HuH-7 (cell line): Measurements from ENCODE around the gene EEF1AKMT4.
A peak's percentile ranks its signal among the peaks of the same experiment; 100 is the strongest.
"Not testable (repeated sequence)": the region's sequence is repeated elsewhere in the genome, so short reads cannot be mapped to it uniquely, and the experiment has no call there.

ENCODE experiments used
- DNase-seq: peaks from one replicate; pipeline ENCODE4 v3.0.0; 2011; ENCODE audit warnings: low spot score

Gene EEF1AKMT4

DNA sequence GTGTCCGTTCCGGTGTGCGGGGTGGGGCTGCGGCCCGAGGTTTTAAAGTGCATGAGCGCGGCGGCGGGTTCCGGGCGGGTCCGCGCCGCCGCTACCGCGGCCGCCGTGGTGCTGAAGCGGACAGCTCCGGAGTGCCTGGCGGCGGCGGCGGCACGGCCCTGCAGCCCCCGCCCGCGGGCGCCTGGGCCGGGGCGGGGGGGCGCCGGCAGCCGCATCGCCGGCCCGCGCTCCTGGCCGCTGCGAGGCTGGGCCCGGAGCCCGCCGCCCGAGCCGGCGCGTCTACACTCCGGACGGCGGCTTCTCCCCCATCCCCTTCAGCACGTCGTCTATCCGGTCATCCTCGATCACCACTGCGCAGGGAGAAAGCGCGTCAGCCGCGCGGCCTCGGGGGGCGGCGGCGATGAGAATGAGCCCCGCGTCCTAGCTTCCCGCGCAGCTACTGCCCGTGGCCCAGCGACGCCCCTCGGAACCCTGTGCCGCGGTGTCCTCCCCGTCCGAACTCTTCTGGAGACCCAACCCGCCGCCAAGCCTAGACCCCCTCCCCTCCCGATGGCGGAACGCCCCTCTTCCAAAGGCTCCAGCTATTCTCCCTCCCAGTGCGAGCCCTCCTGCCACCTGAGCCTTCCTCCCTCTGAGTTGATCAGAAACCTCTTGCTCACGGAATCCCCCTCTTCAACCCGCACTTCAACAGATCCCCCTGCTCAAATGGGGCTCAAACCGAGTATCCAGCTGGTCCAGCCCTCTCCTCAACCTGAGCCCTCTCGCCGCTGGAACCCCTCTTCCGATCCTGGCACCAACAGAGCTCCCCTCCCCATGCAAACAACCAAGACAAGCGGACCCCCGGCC is 10.6 kb downstream of the EEF1AKMT4 start:
- peak; percentile 64 for DNase-seq

GRCh38 chr3:184260724-184261269 is 11.3 kb downstream of the EEF1AKMT4 start:
- no peak for DNase-seq

DNA sequence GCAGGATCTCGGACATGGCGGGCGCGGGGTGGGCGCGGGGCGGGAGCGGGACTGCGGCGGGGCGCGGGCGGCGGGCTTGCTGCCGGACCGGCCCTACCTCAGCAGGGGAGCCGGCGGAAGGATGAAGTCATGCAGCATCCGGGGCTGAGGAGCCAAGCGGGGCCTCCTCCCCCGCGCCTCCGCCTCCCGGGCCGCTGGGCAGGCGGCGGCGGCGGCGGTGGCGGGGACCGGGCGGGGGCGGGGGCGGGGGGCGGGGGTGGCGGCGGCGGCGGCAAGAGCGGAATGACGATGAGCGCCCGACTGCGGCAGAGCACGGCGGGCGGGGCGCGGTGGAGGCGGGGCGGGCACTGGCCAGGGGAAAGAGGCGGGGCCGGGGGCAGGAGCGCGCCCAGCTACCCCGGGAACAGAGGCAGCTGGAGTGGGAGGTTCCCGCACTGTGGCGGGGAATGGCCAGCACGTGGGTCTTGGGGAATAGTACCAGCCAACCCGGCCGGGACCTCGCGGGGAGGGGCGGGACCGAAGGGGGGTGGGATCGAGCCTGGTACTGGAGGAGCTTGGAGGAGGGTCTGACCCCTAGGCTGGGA is 11.9 kb downstream of the EEF1AKMT4 start, which contains the start of gene CAMK2N2:
CAMK2N2 (minus strand) TSS at position 284 of the 584 bp plus-strand sequence; CDS start at position 16, 268 bp downstream.
- peak; percentile 97 for DNase-seq

DNA sequence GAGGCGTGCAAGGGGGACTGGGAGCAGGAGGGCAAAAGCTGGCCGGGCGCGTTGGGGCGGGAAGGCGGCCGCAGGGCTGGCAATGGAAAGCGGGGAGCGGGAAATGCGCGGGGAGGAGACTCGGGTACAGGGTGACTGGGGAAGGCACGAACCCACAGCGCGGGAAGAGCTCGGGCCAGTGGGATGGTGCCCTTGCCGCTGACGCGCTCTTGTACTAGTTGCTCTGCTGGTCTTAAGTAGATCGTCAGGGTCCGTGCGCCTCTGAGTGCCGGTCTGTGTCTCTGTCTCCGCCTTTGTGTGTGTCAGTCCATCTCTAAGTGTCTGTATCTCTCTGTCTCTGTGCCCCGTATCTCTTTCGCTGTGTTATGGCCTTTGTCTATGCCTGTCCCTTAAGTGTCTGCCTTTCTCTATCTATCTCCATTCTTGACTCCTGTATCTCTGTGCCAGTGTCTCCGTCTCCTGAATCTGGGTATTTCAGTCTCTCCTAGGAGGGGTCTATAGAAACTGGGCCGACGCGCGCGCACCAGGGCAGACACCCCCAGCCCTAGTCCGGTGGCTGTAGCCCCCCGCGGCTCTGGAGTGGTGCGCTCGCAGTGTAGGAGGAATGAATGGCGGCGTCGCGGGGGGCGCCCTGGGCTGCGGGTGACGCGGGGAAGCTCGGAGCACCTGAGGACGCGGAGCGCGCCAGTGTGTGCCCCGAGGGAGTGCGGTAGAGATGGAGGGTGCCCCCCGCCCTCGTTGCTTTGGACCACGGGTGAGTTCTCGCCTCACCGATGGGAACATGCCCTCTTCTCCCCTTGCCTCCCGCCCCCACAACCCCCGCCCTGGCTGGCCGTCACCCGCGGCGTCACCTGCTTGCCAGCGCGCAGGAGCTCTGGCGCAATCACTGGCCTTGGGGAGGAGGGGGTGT is 12.6 kb downstream of the EEF1AKMT4 start:
- DNase-seq, result no peak

DNA sequence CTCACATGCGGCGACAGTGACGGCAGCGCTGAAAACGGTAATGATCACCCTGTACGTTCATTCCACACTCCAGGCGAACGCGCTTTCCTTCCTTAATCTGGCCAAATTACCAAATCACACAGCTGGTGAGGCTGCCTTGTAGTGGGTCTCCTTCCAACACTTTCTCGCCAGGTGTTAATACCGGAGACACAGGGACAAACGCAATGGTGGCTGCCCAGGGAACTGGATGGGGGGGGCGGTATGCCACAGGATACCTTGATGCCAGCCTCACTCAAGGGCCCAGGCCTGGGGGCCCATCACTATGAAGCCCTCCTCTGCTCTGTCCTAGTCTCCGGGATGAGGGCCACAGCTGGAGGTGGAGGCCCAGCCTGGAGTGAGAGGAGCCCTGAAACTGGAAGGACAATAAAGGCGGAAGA is 13.3 kb downstream of the EEF1AKMT4 start:
- DNase-seq, result no peak

GRCh38 chr3:184267249-184267648 is 17.8 kb downstream of the EEF1AKMT4 start:
- DNase-seq, result not testable (repeated sequence)

DNA sequence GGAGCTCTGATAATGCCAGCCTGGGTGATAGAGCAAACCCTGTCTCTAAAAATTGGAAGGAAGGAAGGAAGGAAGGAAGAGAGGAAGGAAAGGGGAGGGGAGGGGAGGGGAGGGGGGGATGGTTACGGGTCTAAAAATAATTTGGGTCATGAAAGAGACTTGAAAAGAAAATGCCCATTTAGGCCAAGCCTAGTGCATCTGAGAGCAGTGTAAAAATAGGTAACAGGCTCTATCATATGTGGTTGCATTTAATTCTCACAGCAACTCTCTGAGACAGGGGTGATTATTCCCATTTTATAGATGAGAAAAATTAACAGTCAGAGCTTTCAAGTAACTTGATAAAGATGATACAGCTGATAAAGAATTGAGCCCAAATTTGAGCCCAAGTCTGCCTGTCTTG is 22.8 kb downstream of the EEF1AKMT4 start:
- no peak for DNase-seq

DNA sequence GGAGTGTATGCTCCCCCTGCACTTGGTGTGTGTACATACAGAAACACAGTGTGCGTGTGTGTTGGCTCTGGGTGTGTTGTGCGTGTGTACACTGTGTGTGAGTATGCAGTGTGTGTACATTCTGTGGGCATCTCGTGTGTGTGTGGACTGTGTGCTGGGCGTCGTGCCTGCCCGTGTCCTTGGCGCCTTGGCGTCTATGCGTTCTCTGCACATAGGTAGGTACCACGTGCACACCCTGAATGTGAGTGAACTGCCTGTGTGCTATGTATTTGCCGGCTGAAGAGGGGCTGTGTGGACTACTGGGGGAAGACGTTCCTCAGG is 25.9 kb downstream of the EEF1AKMT4 start:
- no peak for DNase-seq

DNA sequence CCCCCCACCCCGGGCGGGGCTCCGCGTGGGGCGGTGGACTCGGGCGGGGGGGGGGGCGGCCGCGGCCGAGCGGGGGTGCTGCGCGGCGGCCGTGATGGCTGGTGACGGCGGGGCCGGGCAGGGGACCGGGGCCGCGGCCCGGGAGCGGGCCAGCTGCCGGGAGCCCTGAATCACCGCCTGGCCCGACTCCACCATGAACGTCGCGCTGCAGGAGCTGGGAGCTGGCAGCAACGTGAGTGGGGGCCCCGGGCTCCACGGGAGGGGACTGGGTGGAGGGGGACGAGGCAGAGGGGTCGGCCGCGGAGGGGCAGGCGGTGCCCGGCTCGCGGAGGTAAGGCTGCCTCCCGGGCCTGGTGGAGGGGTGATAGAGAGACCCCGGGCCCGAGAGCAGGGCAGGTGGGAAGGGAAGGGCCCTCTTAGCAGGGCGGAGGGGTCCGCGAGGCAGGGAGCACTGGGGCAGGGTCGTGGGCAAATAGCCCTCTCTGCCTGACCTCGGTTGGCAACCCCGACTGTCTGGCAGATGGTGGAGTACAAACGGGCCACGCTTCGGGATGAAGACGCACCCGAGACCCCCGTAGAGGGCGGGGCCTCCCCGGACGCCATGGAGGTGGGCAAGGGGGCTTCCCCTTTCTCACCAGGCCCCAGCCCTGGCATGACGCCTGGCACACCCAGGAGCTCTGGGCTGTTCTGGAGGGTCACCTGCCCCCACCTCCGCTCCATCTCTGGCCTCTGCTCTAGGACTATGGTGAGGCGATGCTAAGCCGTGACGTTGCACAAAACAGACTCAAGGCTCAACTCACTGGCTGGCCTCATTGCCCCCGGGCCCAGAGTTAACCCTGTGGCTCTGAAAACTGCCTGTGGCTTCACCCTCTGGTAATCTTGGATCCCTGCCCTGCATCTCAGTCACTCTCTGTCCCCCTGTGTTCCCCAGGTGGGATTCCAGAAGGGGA is 26.8 kb downstream of the EEF1AKMT4 start, which contains the start of gene ECE2:
ECE2 (plus strand) TSS at position 62 of the 950 bp plus-strand sequence; CDS start at position 194, 132 bp downstream.
- DNase-seq, result no peak

- no peak for DNase-seq
These were observed 27.9 kb downstream of the EEF1AKMT4 start for GRCh38 chr3:184277366-184277765.

DNA sequence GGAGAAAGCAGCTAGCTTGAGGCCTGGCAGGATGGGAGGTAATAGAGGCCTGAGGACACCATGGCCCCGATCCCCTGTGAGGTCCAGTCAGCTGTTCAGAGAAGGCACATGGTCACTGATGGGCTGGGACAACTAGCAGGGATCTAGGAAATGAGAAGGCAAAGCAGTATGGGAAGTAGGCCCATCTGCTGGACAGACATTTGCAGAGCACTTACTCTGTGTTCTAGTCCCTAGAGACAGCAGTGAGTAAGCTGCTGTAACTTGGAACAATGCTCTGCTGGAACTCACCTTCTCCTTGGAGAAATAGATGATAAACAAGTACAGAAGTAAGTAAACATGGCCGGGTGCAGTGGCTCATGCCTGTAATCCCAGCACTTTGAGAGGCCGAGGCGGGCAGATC is 33.5 kb downstream of the EEF1AKMT4 start:
- no peak for DNase-seq

GRCh38 chr3:184283681-184284080 is 34.2 kb downstream of the EEF1AKMT4 start:
- DNase-seq, result no peak

DNA sequence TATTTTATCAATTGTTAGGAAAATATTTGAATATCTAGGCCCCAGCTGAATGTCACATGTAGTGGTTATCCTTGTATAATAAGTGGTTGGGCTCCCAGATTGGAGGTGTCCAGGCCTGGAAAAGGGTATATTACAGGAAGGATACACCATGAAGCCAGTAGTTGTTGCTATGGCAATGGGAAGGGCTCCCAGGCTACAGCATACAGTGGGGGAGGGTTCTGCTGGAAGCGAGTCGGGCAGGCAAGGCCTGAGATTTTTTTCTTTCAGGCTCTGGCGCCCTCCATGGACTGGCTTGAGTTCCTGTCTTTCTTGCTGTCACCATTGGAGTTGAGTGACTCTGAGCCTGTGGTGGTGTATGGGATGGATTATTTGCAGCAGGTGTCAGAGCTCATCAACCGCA is 35.2 kb downstream of the EEF1AKMT4 start:
- DNase-seq, result peak; percentile 89

GRCh38 chr3:184289426-184289938 is 40.0 kb downstream of the EEF1AKMT4 start:
- peak; percentile 89 for DNase-seq

DNA sequence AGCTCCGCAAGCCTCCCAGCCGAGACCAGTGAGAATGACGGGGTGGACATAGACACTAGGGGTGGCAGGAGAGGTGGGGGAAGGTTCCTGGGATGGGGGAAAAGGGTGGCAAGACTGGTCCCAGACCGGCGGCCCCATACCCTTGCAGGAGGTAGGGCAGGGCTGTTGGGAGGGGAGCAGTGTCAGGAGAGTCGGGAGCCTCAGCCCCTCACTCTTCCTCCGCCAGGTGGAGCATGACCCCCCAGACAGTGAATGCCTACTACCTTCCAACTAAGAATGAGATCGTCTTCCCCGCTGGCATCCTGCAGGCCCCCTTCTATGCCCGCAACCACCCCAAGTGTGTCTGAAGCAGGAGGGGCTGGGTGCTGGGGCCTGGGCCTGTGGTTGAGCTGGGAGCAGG is 40.9 kb downstream of the EEF1AKMT4 start:
- DNase-seq, result no peak

- no peak for DNase-seq
These were observed 41.7 kb downstream of the EEF1AKMT4 start for GRCh38 chr3:184291044-184291737.

GRCh38 chr3:184291738-184292445 is 42.4 kb downstream of the EEF1AKMT4 start:
- no peak for DNase-seq

DNA sequence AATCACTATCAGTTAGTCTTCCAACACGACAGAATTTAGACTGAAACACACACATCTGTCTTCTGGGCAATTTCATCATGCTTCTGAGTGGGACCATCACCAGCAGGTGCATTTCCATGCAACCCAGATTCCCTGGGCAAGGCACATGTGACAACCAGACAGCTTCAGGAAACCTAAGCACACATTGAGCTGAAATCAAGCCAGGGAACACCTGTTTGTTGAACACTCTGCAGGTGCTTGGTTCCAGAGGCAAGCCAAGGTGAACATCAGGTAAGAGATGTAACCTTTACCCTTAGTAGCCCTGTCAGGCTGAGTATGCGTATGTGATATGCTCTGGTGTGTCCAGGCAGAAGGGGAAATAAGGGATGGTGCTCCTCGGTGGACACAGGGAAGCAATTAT is 46.3 kb downstream of the EEF1AKMT4 start:
- DNase-seq, result no peak

DNA sequence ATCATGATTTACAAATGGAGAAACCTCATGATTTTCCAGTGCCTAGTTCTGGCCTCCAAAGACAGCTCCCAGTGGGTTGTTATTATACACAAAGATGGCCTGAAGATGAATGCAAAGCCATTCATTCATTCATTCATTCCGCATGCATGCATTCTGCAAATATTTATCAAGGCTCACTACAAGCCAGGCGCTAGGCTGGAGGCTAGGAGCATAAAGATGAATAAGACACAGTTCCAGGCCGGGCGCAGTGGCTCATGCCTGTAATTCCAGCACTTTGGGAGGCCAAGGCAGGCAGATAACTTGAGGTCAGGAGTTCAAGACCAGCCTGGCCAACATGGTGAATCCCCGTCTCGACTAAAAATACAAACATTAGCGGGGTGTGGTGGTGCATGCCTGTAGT is 47.1 kb downstream of the EEF1AKMT4 start:
- DNase-seq, result no peak
